ENCODE measurements around the gene CEP131.

- TF ChIP-seq CTCF (IDR thresholded peaks at IDR 0.05; ENCODE audit: low read length) = peak; percentile 75
- TF ChIP-seq EZH2phosphoT487 (IDR thresholded peaks at IDR 0.05; ENCODE audit: low read length) = no peak
These were observed 30.8 kb upstream of the CEP131 start for GRCh38 chr17:81253358-81254131.
